HG02610 (cell line): ENCODE data around the gene OSCP1.

ENCODE experiments used
- ATAC-seq: cut with Tn5 transposase; IDR thresholded peaks from one replicate; pipeline ENCODE4 v1.9.1; 2021; ENCODE audit warnings: mild to moderate bottlenecking, moderate library complexity; ENCODE audit not compliant: unreplicated experiment

The OSCP1 gene

GRCh38 chr1:36386265-36387140 is 63.7 kb downstream of the OSCP1 start:
- peak; percentile 56 for ATAC-seq

- peak; percentile 83 for ATAC-seq
Observed at GRCh38 chr1:36385410-36386264, 64.6 kb downstream of the OSCP1 start, which contains the start of gene STK40. TSS of gene STK40 (minus strand) at chr1:36385924. CDS start at chr1:36361332, 24,592 bp downstream.

- no peak for ATAC-seq
Observed at GRCh38 chr1:36384542-36385409, 65.5 kb downstream of the OSCP1 start.

- ATAC-seq: no peak
Observed at GRCh38 chr1:36383240-36383639, 67.0 kb downstream of the OSCP1 start.

GRCh38 chr1:36382669-36383068 is 67.6 kb downstream of the OSCP1 start:
- ATAC-seq: no peak

- ATAC-seq: no peak
Observed at GRCh38 chr1:36382231-36382630, 68.0 kb downstream of the OSCP1 start.

- no peak for ATAC-seq
Observed at GRCh38 chr1:36381405-36381804, 68.8 kb downstream of the OSCP1 start.

- ATAC-seq: no peak
Observed at GRCh38 chr1:36380782-36381181, 69.5 kb downstream of the OSCP1 start.

- ATAC-seq: no peak
Observed at GRCh38 chr1:36380143-36380619, 70.1 kb downstream of the OSCP1 start.

- ATAC-seq: no peak
Observed at GRCh38 chr1:36377791-36378492, 72.3 kb downstream of the OSCP1 start.

- no peak for ATAC-seq
Observed at GRCh38 chr1:36372617-36373016, 77.6 kb downstream of the OSCP1 start.

- ATAC-seq: no peak
Observed at GRCh38 chr1:36369061-36369861, 81.0 kb downstream of the OSCP1 start.
